ENCODE measurements around the gene FAM90A26.
"Not testable (repeated sequence)": the region's sequence is repeated elsewhere in the genome, so short reads cannot be mapped to it uniquely, and the experiment has no call there.

FAM90A26 gene, protein sequence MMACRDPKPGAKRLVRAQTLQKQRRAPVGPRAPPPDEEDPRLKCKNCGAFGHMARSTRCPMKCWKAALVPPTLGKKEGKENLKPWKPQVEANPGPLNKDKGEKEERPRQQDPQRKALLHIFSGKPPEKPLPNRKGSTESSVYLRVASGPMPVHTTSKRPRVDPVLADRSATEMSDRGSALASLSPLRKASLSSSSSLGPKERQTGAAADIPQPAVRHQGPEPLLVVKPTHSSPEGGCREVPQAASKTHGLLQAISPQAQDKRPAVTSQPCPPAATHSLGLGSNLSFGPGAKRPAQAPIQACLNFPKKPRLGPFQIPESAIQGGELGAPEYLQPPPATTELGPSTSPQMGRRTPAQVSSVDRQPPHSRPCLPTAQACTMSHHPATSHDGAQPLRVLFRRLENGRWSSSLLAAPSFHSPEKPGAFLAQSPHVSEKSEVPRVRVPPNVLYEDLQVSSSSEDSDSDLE

GRCh38 chr4:9169791-9170459 is at the start of gene FAM90A26:
Gene FAM90A26, plus strand, starts transcription at chr4:9170409. Its CDS starts 2,764 bp downstream, at chr4:9173173.
- H3K4me3 ChIP-seq (ENCODE audit: low read depth, low read length); H3K36me3 ChIP-seq (replicated peaks); H3K27ac ChIP-seq; in situ Hi-C loops (cut with HindIII; ENCODE audit: low pct_ligation_motif_present, low sequenced_read_pairs); DNase-seq; H3K27me3 ChIP-seq (replicated peaks): not testable (repeated sequence)

- in situ Hi-C loops (cut with HindIII; ENCODE audit: low pct_ligation_motif_present, low sequenced_read_pairs); H3K4me3 ChIP-seq (ENCODE audit: low read depth, low read length): not testable (repeated sequence)
Measured at GRCh38 chr4:9122711-9123110, 47.5 kb upstream of the FAM90A26 start.

GRCh38 chr4:9123572-9124007 is 46.6 kb upstream of the FAM90A26 start:
- H3K36me3 ChIP-seq (replicated peaks); H3K27me3 ChIP-seq (replicated peaks); H3K4me3 ChIP-seq (ENCODE audit: low read depth, low read length); H3K27ac ChIP-seq; in situ Hi-C loops (cut with HindIII; ENCODE audit: low pct_ligation_motif_present, low sequenced_read_pairs): not testable (repeated sequence)
- TF ChIP-seq, protein P1, sequence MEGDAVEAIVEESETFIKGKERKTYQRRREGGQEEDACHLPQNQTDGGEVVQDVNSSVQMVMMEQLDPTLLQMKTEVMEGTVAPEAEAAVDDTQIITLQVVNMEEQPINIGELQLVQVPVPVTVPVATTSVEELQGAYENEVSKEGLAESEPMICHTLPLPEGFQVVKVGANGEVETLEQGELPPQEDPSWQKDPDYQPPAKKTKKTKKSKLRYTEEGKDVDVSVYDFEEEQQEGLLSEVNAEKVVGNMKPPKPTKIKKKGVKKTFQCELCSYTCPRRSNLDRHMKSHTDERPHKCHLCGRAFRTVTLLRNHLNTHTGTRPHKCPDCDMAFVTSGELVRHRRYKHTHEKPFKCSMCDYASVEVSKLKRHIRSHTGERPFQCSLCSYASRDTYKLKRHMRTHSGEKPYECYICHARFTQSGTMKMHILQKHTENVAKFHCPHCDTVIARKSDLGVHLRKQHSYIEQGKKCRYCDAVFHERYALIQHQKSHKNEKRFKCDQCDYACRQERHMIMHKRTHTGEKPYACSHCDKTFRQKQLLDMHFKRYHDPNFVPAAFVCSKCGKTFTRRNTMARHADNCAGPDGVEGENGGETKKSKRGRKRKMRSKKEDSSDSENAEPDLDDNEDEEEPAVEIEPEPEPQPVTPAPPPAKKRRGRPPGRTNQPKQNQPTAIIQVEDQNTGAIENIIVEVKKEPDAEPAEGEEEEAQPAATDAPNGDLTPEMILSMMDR (IDR thresholded peaks at IDR 0.05; ENCODE audit: low read depth, low read length, missing control alignments) = peak; percentile 72
- peak; percentile 65 for DNase-seq

More at GRCh38 chr4:9122711-9123110, 47.5 kb upstream of the FAM90A26 start:
- H3K27me3 ChIP-seq (replicated peaks); DNase-seq; H3K36me3 ChIP-seq (replicated peaks); H3K27ac ChIP-seq: not testable (repeated sequence)

- H3K27ac ChIP-seq; H3K36me3 ChIP-seq (replicated peaks); in situ Hi-C loops (cut with HindIII; ENCODE audit: low pct_ligation_motif_present, low sequenced_read_pairs); H3K4me3 ChIP-seq (ENCODE audit: low read depth, low read length); DNase-seq; H3K27me3 ChIP-seq (replicated peaks): not testable (repeated sequence)
Measured at GRCh38 chr4:9125601-9126161, 44.5 kb upstream of the FAM90A26 start.

DNA sequence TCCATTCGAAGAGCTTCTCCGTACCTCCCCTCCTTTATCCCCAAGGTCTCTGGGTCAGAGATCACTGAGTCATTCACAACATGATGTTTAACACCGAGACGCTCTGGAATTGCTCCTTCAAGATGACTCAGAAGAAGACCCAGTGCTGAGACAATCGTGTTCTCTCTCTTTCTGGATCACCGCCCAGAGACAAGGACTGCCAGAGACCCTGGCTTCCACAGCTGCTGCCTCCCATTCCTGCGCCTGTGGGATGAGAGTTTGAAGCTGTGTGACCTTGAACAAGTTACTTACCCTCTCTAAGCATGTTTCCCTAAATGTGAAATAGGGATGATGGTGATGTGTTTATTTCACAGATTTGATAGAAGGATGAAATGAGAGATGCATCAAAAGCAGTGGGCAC is 38.8 kb upstream of the FAM90A26 start:
- in situ Hi-C loops (cut with HindIII; ENCODE audit: low pct_ligation_motif_present, low sequenced_read_pairs); H3K27me3 ChIP-seq (replicated peaks); H3K4me3 ChIP-seq (ENCODE audit: low read depth, low read length); H3K36me3 ChIP-seq (replicated peaks); H3K27ac ChIP-seq: not testable (repeated sequence)
- DNase-seq = peak; percentile 84

DNA sequence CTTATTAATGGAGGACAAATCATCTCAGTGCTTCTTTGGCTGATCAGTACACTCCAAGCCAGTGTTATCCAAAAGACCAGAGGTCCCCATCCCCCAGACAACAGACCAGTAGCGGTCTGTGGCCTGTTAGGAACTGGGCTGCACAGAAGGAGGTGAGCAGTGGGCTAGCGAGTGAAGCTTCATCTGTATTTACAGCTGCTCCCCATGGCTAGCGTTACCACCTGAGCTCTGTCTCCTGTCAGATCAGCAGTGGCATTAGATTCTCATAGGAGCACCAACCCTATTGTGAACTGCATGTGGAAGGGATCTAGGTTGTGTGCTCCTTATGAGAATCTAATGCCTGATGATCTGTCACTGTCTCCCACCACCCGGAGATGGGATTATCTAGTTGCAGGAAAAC is 37.4 kb upstream of the FAM90A26 start:
- H3K27ac ChIP-seq; H3K27me3 ChIP-seq (replicated peaks); H3K36me3 ChIP-seq (replicated peaks); H3K4me3 ChIP-seq (ENCODE audit: low read depth, low read length); DNase-seq; in situ Hi-C loops (cut with HindIII; ENCODE audit: low pct_ligation_motif_present, low sequenced_read_pairs): not testable (repeated sequence)

DNA sequence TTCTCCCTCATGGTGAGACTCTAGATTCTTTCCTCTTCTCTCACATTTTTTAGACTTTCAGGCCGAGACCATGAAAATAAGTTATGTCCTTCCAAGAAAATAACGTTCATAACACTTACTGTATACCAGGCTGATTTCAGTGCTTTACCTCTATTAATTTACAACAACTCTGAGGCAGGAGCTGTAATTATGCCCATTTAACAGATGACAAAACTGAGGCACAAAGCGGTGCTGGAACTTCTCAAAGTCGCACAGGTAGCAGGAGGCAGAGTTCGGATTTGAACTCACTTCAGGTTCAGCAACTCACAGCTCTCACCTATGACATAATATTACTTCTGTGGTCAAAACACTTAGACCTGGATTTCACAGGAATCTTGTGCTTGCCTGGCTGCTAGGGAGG is 36.2 kb upstream of the FAM90A26 start:
- H3K36me3 ChIP-seq (replicated peaks); H3K27me3 ChIP-seq (replicated peaks); in situ Hi-C loops (cut with HindIII; ENCODE audit: low pct_ligation_motif_present, low sequenced_read_pairs); DNase-seq; H3K4me3 ChIP-seq (ENCODE audit: low read depth, low read length); H3K27ac ChIP-seq: not testable (repeated sequence)

DNA sequence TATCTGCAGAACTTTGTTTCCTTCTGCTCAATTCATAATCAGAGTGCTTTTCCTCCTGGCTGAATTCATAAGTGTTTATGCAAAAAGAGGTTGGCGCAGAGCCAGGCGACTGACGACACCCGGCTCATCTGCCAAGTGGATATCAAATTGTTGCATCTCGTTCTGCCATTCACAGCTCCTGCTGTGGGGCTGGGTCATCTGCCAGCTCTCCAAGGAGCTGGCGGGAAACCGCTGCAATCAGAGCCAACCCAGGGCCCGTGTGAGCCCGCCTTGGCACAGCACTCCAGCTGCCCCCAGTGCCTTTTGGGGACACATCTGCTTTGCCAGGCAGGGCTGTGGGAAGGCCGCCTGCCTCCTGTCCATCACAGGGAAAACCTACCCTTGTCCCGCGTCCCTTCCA is 35.7 kb upstream of the FAM90A26 start:
- H3K27me3 ChIP-seq (replicated peaks); H3K4me3 ChIP-seq (ENCODE audit: low read depth, low read length); H3K36me3 ChIP-seq (replicated peaks); in situ Hi-C loops (cut with HindIII; ENCODE audit: low pct_ligation_motif_present, low sequenced_read_pairs); H3K27ac ChIP-seq: not testable (repeated sequence)
- DNase-seq = peak; percentile 11

DNA sequence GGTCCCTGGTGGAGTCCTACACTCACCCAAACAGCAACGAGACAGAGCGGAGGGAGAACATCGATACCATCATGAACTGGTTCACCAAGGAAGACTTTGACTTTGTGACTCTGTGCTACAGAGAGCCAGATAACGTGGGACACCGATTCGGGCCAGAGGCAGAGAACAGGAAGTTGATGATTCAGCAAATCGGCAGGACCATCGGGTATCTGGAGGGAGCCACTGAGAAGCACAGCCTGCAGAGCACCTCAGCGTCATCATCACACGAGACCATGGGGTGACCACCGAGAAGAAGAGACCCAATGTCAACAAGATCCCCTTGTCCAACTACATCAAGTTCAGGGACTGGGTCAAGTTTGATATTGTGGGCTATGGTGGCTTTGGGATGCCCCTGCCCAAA is 29.2 kb upstream of the FAM90A26 start:
- in situ Hi-C loops (cut with HindIII; ENCODE audit: low pct_ligation_motif_present, low sequenced_read_pairs); DNase-seq; H3K27ac ChIP-seq; H3K4me3 ChIP-seq (ENCODE audit: low read depth, low read length); H3K36me3 ChIP-seq (replicated peaks); H3K27me3 ChIP-seq (replicated peaks): not testable (repeated sequence)

GRCh38 chr4:9142786-9143185 is 27.4 kb upstream of the FAM90A26 start:
- H3K27me3 ChIP-seq (replicated peaks); H3K27ac ChIP-seq; in situ Hi-C loops (cut with HindIII; ENCODE audit: low pct_ligation_motif_present, low sequenced_read_pairs); H3K4me3 ChIP-seq (ENCODE audit: low read depth, low read length); DNase-seq; H3K36me3 ChIP-seq (replicated peaks): not testable (repeated sequence)
